ENCODE results near the gene TTC33.

Gene TTC33

GRCh38 chr5:40503439-40503838 lies 252.3 kb downstream of the TTC33 start:
- no peak for DNase-seq

- DNase-seq: no peak
These were observed 253.0 kb downstream of the TTC33 start for GRCh38 chr5:40502736-40503135.

- DNase-seq: no peak
These were observed 253.9 kb downstream of the TTC33 start for GRCh38 chr5:40501711-40502444.

GRCh38 chr5:40499518-40500273 lies 256.1 kb downstream of the TTC33 start:
- no peak for DNase-seq

GRCh38 chr5:40499007-40499406 lies 256.8 kb downstream of the TTC33 start:
- no peak for DNase-seq

GRCh38 chr5:40497573-40497972 lies 258.2 kb downstream of the TTC33 start:
- DNase-seq: no peak

- no peak for DNase-seq
These were observed 260.5 kb downstream of the TTC33 start for GRCh38 chr5:40495237-40495635.

- DNase-seq: no peak
These were observed 261.0 kb downstream of the TTC33 start for GRCh38 chr5:40494631-40495236.

GRCh38 chr5:40492056-40492455 lies 263.7 kb downstream of the TTC33 start:
- no peak for DNase-seq

GRCh38 chr5:40491644-40492043 lies 264.1 kb downstream of the TTC33 start:
- DNase-seq: no peak

GRCh38 chr5:40490464-40491111 lies 265.2 kb downstream of the TTC33 start:
- DNase-seq: no peak

- DNase-seq: no peak
These were observed 266.3 kb downstream of the TTC33 start for GRCh38 chr5:40489421-40489820.

GRCh38 chr5:40486437-40487275 lies 269.1 kb downstream of the TTC33 start:
- peak in 5 of 6 experiments; percentile 2 to 58 (median 43) for DNase-seq

- DNase-seq: no peak
These were observed 270.5 kb downstream of the TTC33 start for GRCh38 chr5:40485021-40485998.

GRCh38 chr5:40484495-40484894 lies 271.3 kb downstream of the TTC33 start:
- DNase-seq: no peak

GRCh38 chr5:40483316-40483715 lies 272.4 kb downstream of the TTC33 start:
- no peak for DNase-seq

- no peak for DNase-seq
These were observed 274.5 kb downstream of the TTC33 start for GRCh38 chr5:40481241-40481640.

GRCh38 chr5:40480392-40480791 lies 275.4 kb downstream of the TTC33 start:
- no peak for DNase-seq

GRCh38 chr5:40479939-40480338 lies 275.8 kb downstream of the TTC33 start:
- no peak for DNase-seq

GRCh38 chr5:40478766-40479165 lies 277.0 kb downstream of the TTC33 start:
- no peak for DNase-seq

- no peak for DNase-seq
These were observed 277.8 kb downstream of the TTC33 start for GRCh38 chr5:40477856-40478546.

Measured in stimulated activated naive CD4-positive, alpha-beta T cell (primary cell).